ENCODE results near the gene PIMREG. TPM values are rescaled to one million over a fixed set of nuclear protein-coding genes. Genes with fewer than 3 reads are reported as not detected.

The PIMREG gene
- total RNA-seq, 1 donor from 2014 or later = 0.19 TPM

DNA sequence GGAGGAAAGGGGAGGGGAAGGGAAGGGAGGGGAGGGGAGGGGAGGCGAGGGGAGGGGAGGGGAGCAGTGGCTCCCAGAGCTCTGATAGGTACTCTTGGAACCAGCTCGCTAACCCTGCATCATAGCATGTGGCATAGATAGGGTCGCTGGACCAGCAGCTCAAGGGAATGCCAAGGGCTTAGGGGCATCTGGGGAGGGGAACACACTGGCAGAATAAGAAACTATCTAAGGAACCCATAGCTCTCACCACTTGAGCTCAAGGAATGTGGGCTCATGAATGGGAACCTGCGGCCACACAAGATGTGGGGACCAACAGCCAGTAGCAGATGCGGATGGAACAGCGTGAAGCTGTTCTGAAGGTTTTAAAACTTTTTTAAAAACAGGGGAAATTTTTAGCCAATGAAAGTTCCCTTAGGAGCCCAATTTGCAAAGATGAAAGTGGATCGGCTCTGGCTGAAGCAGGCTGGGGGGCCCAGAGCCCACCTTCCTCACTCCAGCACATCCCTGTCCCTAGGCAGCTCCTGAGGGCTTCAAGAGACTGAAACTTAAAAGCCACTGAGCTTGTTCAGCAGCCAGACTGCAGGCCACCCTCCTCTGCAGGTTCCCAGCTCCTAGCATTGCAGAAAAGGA lies 46.9 kb downstream of the PIMREG start:
- Histone ChIP-seq H3K4me1 (peaks cover under 1% of the 10 kb centered on the region), H3K27ac (replicated peaks) (no peak overlapping the region), H3K4me3 (no peak overlapping the region), H3K36me3 (no peaks in the 10 kb centered on the region), H3K27me3 (ENCODE audit: low read depth) (peaks cover 82% of the 10 kb centered on the region), H3K9me3 (replicated peaks) (no peaks in the 10 kb centered on the region)
- intact Hi-C loops (cut with micrococcal nuclease) = no loop called here
- TF ChIP-seq, protein P1, sequence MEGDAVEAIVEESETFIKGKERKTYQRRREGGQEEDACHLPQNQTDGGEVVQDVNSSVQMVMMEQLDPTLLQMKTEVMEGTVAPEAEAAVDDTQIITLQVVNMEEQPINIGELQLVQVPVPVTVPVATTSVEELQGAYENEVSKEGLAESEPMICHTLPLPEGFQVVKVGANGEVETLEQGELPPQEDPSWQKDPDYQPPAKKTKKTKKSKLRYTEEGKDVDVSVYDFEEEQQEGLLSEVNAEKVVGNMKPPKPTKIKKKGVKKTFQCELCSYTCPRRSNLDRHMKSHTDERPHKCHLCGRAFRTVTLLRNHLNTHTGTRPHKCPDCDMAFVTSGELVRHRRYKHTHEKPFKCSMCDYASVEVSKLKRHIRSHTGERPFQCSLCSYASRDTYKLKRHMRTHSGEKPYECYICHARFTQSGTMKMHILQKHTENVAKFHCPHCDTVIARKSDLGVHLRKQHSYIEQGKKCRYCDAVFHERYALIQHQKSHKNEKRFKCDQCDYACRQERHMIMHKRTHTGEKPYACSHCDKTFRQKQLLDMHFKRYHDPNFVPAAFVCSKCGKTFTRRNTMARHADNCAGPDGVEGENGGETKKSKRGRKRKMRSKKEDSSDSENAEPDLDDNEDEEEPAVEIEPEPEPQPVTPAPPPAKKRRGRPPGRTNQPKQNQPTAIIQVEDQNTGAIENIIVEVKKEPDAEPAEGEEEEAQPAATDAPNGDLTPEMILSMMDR (IDR thresholded peaks at IDR 0.05; ENCODE audit: borderline replicate concordance) = no peak
- no peak for DNase-seq

DNA sequence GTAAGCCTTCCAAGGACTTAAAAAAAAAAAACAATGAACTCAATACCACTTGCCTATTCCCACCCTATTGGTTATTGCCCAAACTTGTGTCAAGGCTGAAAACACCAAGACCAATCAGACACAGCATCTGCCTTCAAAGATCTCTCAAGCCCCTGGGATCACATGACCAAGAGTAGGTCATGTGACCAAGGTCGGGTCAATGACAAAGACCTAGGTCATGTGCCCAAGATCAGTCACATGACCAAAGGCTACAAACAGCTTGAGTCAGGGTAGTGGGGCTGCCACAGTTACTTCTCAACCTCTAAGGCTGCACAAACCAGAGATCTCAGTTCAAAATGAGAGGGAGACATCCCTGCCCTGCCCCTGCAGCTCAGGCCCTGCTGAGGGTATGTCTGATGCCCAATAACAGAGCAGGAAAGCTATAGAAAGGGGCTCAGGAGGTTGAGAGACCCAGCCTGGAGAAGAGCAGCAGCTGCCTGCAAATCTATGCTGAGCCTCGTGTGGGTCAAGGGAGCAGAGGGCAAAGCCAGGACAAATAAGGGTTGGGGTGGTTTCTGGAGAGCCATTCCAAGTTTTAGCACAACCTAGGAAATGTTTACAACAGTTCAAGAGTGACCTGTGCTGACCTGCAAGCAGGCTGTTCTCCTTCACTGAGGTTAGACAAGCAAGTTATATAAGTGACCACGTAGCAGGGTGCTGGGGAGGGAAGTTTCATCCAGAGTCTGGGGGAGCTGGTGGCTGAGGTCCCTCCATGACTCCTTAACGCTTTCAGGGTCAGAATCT lies 48.8 kb downstream of the PIMREG start:
- Histone ChIP-seq H3K4me1 (peaks cover 17% of the 10 kb centered on the region), H3K9me3 (replicated peaks) (no peaks in the 10 kb centered on the region), H3K27ac (replicated peaks) (no peak overlapping the region), H3K36me3 (no peaks in the 10 kb centered on the region), H3K27me3 (ENCODE audit: low read depth) (peaks cover 80% of the 10 kb centered on the region), H3K4me3 (no peak overlapping the region)
- no peak for DNase-seq
- intact Hi-C loops (cut with micrococcal nuclease) = no loop called here
- TF ChIP-seq, protein P1 (IDR thresholded peaks at IDR 0.05; ENCODE audit: borderline replicate concordance) = no peak

DNA sequence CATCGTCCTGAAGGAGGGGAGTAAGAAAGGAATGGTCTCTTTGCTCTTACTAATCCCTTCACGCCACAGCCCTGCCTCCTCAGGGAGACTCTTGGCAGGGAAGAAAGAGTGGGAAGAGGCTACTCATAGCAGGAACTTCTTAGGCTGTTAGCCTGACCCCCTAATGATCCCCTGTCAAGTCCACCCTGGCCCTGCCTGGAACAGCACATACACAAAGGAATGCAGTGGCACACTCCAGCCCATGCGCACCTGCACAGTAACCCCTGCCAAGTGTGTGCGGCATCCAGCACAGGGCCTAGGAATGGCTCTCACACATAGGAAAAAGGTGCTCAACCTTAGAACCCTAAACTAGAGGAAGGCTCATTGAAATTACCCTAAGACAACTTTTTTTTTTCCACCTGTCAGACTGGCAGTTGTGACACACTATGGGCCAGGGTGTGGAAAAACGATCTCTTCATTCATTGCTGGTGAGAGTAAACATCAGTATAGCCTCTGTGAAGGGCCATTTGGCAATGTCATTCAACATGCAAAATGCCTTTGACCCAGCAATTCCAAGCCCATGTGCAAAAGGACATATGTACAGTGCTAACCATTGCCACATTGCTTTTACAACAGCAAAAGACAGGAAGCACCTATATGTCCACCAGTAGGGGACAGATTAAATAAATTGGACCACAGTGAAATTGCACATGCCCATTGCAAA lies 50.1 kb downstream of the PIMREG start:
- Histone ChIP-seq H3K4me3 (no peak overlapping the region), H3K4me1 (peaks cover 17% of the 10 kb centered on the region), H3K36me3 (no peaks in the 10 kb centered on the region), H3K27me3 (ENCODE audit: low read depth) (peaks cover 79% of the 10 kb centered on the region), H3K27ac (replicated peaks) (no peak overlapping the region), H3K9me3 (replicated peaks) (no peaks in the 10 kb centered on the region)
- intact Hi-C loops (cut with micrococcal nuclease) = no loop called here
- TF ChIP-seq, protein P1 (IDR thresholded peaks at IDR 0.05; ENCODE audit: borderline replicate concordance) = no peak
- no peak for DNase-seq

DNA sequence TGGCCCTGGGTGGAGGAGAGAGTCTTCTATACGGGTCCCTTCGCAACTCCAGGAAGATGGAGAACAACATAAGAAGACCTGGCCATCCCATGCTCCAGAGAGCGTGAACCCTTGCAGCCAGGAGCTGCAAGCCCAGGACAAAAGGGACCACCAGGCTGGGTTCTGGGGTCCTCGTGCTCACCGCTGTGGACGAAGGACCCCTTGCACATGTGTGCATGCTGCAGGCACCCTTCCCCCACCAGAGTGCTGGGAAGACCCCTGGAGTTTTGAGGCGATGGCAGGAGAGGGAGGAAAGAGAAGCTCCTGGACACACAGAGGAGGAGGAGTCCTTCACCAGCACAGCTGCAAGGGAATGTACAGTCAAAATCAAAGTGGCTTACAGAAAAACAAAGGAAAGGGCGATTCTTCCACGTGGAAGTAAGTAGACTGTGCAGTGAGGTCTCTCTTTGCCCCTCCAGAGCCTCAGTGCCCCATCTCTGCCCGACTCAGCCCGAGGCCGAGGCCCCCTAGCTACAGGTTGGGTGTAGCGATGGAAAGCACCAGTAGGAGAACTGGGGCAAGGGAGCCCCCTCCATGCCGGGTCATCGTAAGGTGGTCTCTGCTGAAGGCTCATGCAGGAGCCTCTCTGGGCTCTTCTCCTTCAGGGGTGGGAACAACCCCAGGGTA lies 51.3 kb downstream of the PIMREG start:
- Histone ChIP-seq H3K9me3 (replicated peaks) (no peaks in the 10 kb centered on the region), H3K36me3 (no peaks in the 10 kb centered on the region), H3K27ac (replicated peaks) (no peak overlapping the region), H3K27me3 (ENCODE audit: low read depth) (peaks cover 67% of the 10 kb centered on the region), H3K4me3 (no peak overlapping the region), H3K4me1 (peaks cover 17% of the 10 kb centered on the region)
- DNase-seq = no peak
- TF ChIP-seq, protein P1 (IDR thresholded peaks at IDR 0.05; ENCODE audit: borderline replicate concordance) = no peak
- intact Hi-C loops (cut with micrococcal nuclease) = no loop called here

DNA sequence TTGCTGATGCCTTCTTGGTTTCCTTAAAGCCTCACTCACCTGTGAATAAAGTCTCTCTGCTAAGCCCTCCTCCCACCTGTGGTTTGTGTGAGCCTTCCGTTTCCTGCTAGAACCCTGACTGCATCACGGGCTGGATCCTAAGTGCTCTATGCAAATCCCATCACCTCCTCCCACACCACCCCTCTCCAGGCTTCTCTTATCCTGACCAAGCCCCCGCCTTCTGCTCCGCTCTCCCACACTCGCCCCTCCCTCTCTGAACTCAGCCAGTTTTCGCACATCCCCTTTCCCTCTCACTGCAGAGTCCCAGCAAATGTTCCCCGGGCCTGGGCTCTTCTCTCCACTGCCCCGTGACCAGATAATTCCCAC lies 51.8 kb downstream of the PIMREG start:
- Histone ChIP-seq H3K27me3 (ENCODE audit: low read depth) (peaks cover 66% of the 10 kb centered on the region), H3K36me3 (no peaks in the 10 kb centered on the region), H3K27ac (replicated peaks) (no peak overlapping the region), H3K9me3 (replicated peaks) (no peaks in the 10 kb centered on the region), H3K4me1 (peaks cover 17% of the 10 kb centered on the region), H3K4me3 (no peak overlapping the region)
- TF ChIP-seq, protein P1 (IDR thresholded peaks at IDR 0.05; ENCODE audit: borderline replicate concordance) = no peak
- intact Hi-C loops (cut with micrococcal nuclease) = no loop called here
- DNase-seq = no peak

All from left ventricle myocardium inferior (tissue), 1 donor.